Bronchial epithelial cell (primary cell): ENCODE results near the gene GLP2R. TPM values are rescaled to one million over a fixed set of nuclear protein-coding genes. Genes with fewer than 3 reads are reported as not detected.

Experiments
- DNase-seq: peaks from one replicate; pipeline ENCODE4 v3.0.0-alpha.2; 2010; ENCODE audit warnings: low read depth
- FAIRE-seq: peaks from 2 replicates; lab custom pipeline; 2011; peaks lifted over from hg19 to GRCh38; lab: Jason Lieb, UNC
- H3K27me3 ChIP-seq: 2 replicates; pipeline ENCODE4 v1.5.1; 2011; ENCODE audit warnings: low read length; ENCODE audit not compliant: control insufficient read depth, insufficient read depth
- H3K36me3 ChIP-seq: 2 replicates; pipeline ENCODE4 v1.5.1; 2011; ENCODE audit warnings: low read length; ENCODE audit not compliant: control insufficient read depth, insufficient read depth
- H3K4me3 ChIP-seq: 2 replicates; pipeline ENCODE4 v1.5.1; 2011; ENCODE audit warnings: mild to moderate bottlenecking, low read depth, low read length, control low read depth
- CTCF ChIP-seq: IDR thresholded peaks from 2 replicates; pipeline ENCODE4 v1.5.1; 2011; ENCODE audit warnings: mild to moderate bottlenecking, moderate library complexity, low read length, control low read depth, inconsistent platforms; ENCODE audit not compliant: insufficient read depth, severe bottlenecking
- total RNA-seq: library from RNA; depleted of rRNA; stranded (reverse); fragments of >200 nt; gene quantifications from 2 replicates; pipeline ENCODE4 v1.2.1, GENCODE V29; 2014

GLP2R gene
- total RNA-seq, 1 donor from 2014 or later = under 0.01 TPM

- TF ChIP-seq CTCF = no peak
- Histone ChIP-seq H3K36me3 (no peaks in the 10 kb centered on the region), H3K4me3 (no peak overlapping the region), H3K27me3 (no peaks in the 10 kb centered on the region)
- no peak for DNase-seq
- FAIRE-seq = no peak
Measured at GRCh38 chr17:9906616-9907015, 80.9 kb downstream of the GLP2R start.

- no peaks in the 10 kb centered on the region for H3K36me3 ChIP-seq
- DNase-seq (no peak), FAIRE-seq (no peak)
- no peaks in the 10 kb centered on the region for H3K27me3 ChIP-seq
- no peak overlapping the region for H3K4me3 ChIP-seq
- TF ChIP-seq CTCF = no peak
Measured at GRCh38 chr17:9907131-9907530, 81.4 kb downstream of the GLP2R start.

- no peak for DNase-seq
- Histone ChIP-seq H3K36me3 (no peaks in the 10 kb centered on the region), H3K27me3 (no peaks in the 10 kb centered on the region), H3K4me3 (no peak overlapping the region)
- no peak for TF ChIP-seq CTCF
- FAIRE-seq = no peak
Measured at GRCh38 chr17:9907883-9908648, 82.3 kb downstream of the GLP2R start.

- no peak for TF ChIP-seq CTCF
- FAIRE-seq (no peak), DNase-seq (no peak)
- Histone ChIP-seq H3K36me3 (no peaks in the 10 kb centered on the region), H3K4me3 (no peak overlapping the region), H3K27me3 (no peaks in the 10 kb centered on the region)
Measured at GRCh38 chr17:9908649-9909042, 82.9 kb downstream of the GLP2R start.

GRCh38 chr17:9911089-9911488 is 85.4 kb downstream of the GLP2R start:
- Histone ChIP-seq H3K4me3 (no peak overlapping the region), H3K27me3 (no peaks in the 10 kb centered on the region), H3K36me3 (no peaks in the 10 kb centered on the region)
- FAIRE-seq (no peak), DNase-seq (no peak)
- TF ChIP-seq CTCF = no peak
